Mesenteric fat pad (tissue), 1 donor: ENCODE data around the gene PAPPA2. TPM values are rescaled to one million over a fixed set of nuclear protein-coding genes. Genes with fewer than 3 reads are reported as not detected.
"Not testable (repeated sequence)": the region's sequence is repeated elsewhere in the genome, so short reads cannot be mapped to it uniquely, and the experiment has no call there.

Source experiments
- DNase-seq: peaks from one replicate; pipeline ENCODE4 v3.0.0-alpha.2; 2020; ENCODE audit warnings: low spot score
- total RNA-seq: library from RNA; stranded (reverse); fragmentation: NEBNext Ultra II Directional; extraction: Animal tissue kit (Norgen Biotek cat#: 25700); gene quantifications from one replicate; pipeline ENCODE4 v1.2.1, GENCODE V29; 2021
- donor health status: DM: yes; HTN: yes; CAD: no.

The PAPPA2 gene
- total RNA-seq, 1 donor from 2014 or later: 0.48 TPM

GRCh38 chr1:176752505-176752904, 289.5 kb downstream of the PAPPA2 start:
- no peak for DNase-seq

DNA sequence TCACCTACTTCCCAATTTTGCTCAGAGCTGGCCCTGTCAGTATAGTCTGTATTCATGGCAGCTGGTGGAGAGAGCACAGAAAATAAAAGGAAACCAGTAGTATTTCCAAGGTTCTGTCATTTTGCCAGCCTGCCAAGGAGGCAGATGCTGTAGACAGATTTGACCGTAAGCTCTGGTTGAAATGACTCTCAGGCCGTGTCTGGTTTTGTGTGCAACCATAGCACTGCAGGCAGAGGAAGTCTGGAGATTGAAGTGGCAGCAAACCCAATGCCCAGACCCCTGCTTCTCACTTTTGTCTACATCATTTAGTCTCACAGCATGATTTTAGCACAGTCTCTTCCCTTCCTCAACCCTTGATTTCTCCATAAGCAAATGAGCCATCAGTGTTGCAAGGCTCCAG, 291.7 kb downstream of the PAPPA2 start:
- DNase-seq: no peak

GRCh38 chr1:176756817-176757216, 293.8 kb downstream of the PAPPA2 start:
- DNase-seq: not testable (repeated sequence)

DNA sequence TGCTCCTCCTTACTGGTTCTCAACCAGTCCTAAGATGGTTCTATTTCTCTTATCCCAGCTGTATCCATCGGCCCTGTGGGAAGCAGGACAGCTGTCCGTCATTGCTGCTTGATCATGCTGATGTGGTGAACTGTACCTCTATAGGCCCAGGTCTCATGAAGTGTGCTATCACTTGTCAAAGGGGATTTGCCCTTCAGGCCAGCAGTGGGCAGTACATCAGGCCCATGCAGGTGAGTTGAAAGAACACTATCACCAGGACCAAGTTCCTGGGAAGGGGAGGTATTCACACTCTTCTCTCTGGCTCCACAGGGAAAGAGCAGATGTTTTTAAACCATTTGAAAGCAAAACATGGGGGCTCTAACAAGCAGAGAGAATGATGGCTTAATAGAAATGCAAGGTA, 302.6 kb downstream of the PAPPA2 start:
- no peak for DNase-seq

DNA sequence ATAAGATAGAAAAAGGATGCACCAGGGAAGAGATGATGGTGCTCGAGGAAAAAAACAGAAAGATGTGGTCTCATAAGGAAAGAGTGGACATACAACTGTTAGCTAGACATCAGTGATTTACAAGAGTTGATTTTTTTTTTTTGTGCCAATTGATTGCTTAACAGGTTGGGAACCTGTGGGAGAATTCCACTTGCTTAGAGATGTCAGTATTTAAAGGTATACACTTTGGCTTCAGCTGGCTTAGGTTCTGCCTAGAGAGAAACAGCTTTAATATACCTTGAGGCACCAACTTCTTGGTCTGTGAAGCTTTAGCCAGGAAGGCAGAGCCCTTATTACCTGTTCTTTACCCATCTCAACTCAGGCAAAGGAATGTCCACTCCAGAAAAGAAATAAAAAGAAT, 303.8 kb downstream of the PAPPA2 start:
- DNase-seq: no peak

GRCh38 chr1:176767714-176768136, 304.8 kb downstream of the PAPPA2 start:
- no peak for DNase-seq

DNA sequence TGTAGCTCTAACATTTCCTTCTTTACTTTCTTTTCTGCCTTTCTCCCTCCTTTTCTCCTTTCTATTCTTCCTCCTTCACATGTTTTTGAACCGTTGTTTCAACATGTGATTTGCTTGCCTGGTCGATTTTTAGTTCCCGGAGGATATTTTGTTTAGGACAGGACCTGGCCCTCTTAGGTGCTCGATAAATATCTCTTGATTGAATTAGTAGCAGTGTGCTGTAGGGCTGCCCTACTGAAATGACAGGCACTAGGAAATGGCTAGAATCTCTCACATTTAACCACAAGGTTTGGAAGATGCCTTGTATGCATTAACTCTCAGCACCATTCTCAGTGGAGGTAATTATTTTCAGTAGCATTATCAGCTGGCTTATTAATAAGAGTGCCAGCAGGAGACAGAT, 305.6 kb downstream of the PAPPA2 start:
- DNase-seq: no peak

DNA sequence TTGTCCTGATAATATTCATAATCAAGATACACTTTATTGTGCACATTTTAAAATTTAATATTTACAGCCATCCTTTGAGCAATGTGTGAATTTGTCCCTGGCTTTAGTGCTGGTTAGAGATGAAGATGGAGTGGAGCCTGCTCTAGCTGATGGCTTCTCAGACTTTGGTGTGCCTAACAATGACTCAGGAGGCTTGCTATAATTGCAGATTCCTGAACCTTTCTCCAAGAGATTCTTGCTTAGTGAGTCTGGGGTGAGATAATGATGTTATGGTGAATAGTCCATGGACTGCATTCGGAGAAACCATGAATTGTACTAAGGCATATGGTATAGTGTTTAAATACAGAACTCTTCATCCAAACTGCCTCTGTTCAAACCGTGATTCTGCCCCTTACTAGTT, 307.1 kb downstream of the PAPPA2 start:
- no peak for DNase-seq

DNA sequence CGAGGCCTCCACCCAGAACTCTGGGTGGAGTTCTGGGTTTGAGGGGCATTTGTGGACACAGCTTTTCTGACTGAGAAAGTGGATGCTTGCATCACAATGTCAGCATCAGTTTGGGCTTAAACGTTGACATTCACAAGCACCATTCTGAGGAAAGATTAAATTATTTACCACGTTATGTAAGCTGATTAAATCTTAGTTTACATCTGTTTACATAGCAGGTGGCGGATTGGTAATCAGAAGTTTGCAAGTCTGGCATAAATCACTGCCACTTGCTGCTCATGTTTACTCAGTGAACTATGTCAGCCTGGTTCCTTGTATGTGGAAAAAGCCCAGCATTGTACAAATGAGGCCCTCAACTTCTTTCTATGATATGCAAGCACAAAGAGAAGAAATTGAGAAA, 310.1 kb downstream of the PAPPA2 start:
- DNase-seq: no peak

- DNase-seq: no peak
These were observed 311.2 kb downstream of the PAPPA2 start for GRCh38 chr1:176774224-176774623.

DNA sequence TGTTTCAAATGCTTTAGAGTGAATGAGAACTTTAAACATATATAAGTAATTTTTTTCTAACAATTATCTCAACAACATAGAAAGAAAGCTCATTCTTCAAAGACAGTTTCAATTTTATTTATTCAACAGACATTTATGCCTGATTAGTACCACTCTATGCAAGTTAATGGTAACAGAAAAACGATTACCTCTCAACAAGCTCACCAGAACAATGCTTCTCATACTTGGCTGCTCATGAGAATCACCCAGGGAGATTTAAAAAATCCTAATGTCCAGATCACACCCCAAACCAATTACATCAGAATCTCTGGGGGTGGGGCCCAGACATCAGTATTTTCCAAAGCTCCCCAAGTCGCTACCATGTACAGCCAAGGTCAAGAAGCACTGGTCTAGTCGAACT, 312.4 kb downstream of the PAPPA2 start:
- no peak for DNase-seq

DNA sequence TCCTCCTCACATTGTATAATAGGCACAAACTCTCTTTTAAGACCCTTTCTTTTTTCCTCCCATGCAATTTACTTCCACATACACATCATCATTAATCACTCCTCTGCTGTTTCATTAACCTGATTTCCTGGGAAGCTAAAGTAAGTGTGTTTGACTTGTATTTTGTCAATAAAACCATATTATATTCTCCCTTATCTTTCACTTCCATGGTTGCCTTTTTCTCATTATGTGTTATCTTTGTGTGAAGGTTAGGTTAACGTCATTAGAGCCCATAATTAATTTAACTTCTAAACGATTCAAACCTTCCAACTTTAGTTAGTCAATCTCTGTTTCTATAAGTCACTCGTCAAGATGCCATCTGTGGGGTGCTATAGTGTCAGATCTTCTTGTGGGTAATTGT, 313.0 kb downstream of the PAPPA2 start:
- DNase-seq: no peak

DNA sequence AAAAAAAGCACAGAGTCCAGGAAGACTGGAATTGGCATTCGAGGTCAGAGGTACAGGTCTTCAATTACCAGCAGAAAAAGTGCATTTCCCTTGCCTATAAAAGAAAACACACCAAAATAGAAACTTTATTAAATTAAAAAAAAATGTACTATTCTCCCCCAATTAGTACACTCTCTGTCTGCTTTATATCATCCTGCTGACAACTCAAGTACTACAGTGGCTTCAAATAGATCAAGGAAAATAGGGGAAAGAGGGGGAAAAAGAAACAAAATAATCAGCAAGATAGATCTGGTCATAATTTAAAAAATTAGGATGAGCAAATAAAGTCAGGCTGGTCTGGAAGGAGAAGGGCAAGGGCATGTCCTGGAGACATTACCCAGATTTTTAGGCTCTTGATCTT, 315.1 kb downstream of the PAPPA2 start:
- no peak for DNase-seq

GRCh38 chr1:176779992-176780328, 317.0 kb downstream of the PAPPA2 start:
- DNase-seq: no peak

DNA sequence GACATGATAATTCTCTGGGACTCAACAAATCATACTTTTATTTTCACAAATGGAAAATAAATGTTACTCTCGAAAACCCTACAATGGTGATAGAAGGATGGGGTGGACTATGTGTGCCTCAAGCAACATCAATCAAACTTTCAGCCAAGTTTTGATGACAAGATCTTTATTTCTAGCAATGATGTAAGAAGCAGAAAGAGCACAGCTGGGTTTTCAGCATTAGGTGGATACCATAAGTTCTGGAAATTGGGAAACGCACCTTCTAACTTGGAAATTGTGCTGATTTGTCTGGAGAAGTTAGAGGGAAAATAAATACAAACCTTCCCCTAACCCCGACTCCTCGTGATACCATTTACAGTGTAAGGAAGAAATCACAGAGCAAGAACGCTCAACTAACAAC, 320.3 kb downstream of the PAPPA2 start:
- DNase-seq: no peak

- no peak for DNase-seq
These were observed 322.1 kb downstream of the PAPPA2 start for GRCh38 chr1:176785056-176785455.

DNA sequence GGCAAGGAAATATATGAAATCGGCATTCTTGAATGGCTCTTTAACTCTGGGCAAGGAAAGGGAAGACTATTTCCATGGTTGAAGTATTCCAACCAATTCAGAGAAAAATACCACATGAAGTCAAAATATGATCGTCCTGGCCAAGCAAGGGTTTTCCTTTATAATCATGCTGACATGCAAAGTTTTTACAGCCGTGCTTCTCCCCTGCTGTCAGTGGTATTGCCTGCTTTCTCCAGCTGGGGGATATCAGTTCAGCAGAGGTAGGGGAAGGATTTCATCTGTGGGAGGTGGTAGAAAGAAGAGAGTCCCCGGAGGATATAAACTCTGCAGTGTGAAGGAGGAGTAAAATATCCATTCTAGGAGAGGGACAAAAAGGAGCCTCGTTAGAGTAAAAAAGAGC, 322.8 kb downstream of the PAPPA2 start:
- no peak for DNase-seq

DNA sequence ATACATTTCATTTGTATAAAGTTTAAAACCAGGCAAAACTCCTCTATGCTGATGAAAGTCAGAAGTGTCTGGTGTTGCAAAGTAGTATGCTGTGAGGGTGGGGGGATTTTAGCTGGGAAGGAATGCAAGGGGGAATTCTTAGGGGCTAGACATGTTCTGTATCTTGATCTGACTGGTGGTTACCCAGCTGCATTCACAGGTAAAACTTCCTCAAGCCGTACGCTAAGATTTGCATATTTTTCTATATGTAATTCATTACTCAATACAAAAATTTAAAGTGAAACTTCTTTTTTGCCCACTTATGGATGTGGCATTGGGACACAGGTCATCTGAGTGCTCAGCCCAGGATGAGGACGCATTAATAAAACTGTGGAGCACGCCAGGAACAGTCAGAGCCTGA, 323.3 kb downstream of the PAPPA2 start:
- DNase-seq: no peak

DNA sequence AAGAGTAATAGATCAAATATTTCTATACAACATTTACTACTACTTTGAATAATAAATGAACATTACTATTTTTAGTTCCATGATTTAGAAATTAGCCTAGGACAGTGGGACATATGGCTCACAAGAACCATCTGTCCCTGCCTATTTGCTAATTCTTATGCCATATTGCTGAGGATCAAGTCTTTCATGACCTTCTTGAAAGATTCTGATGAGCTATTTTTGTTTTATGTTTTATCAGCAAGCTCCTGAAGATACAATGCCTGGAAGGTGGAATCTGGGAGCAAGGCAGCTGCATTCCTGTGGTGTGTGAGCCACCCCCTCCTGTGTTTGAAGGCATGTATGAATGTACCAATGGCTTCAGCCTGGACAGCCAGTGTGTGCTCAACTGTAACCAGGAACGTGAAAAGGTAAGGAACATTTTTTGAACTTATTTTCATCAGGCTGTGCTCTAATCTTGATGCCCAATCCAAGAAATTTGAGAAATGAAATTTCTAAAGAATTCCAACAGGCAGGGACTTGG, 326.7 kb downstream of the PAPPA2 start:
- DNase-seq: no peak

- no peak for DNase-seq
These were observed 327.8 kb downstream of the PAPPA2 start for GRCh38 chr1:176790786-176791185.

DNA sequence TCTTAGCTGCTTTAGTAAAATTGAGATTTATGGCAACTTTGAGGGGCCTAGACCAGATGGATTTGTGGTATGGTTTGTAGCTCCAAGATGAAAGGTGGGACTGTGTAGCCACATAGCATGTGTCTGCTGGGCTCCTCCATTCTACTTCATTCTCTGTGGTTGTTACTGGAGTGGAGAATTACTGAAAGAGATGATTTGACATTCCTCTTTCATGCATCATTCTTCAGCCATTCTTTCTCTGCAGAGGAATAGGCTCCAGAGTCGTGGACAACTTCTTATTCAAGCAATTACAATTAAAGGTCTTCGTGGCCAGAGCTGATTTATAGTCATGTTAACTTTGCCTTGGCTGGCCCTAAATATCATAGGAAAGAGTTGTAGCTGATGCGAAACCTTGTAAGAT, 328.9 kb downstream of the PAPPA2 start:
- no peak for DNase-seq

DNA sequence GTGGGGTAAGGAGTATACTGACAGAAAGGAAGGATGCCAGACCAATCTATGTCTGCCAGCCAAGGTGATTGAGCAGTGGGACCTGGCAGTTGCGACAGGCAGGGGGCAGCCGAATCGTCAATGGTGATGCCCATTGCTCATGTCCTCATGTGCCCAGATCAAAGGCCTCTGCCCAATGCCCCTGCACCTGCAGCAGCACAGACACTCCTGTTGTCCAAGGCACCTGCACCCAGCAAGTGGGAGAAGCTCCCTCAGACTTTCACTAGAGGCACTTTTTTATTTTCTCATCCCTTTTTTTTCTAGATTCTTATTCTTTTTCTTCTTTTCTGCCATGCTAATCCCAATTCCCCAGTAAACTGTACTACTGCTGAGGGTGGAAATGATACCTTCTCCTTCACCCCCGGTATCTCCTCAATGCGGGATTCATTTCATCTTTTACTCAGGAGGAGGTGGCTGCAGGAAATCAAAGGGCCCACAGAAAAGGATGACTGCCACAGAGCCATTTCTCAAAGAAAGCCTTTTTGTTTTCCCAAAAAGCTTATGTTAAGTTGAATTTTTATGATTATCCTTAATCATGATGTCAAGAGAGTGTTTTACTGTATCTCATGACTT, 332.0 kb downstream of the PAPPA2 start:
- no peak for DNase-seq

DNA sequence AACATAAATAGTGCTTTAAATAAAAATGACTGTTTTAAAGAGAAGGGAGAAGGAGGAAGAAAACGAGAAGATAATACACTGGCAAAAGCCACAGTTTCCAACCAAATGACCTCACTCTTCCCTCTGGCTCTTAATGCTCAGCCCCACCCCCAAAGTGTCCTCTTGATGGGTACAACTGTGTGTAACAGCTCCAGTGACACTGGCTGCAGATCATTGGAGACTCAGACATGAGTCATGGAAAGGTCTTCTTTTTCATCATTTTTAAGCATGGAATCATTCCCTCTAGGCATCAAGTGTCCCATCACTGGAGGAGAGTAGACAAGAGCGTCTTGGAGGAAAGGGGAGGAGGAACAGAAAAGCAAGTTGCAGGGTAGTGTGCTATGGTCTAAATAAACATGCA, 333.0 kb downstream of the PAPPA2 start:
- DNase-seq: no peak

- no peak for DNase-seq
These were observed 333.6 kb downstream of the PAPPA2 start for GRCh38 chr1:176796583-176796982.
